ENCODE measurements around the gene RAPH1. TPM values are rescaled to one million over a fixed set of nuclear protein-coding genes. Genes with fewer than 3 reads are reported as not detected.

Gene RAPH1
- total RNA-seq, 1 experiment from 2014 or later = 114 TPM

- Mint-ChIP-seq H3K27ac (ENCODE audit: unreplicated experiment) (peak overlapping the region; percentile 88), H3K4me3 (ENCODE audit: unreplicated experiment) (peak overlapping the region; percentile 4), H3K36me3 (ENCODE audit: insufficient read depth, unreplicated experiment) (peaks cover 8% of the 10 kb centered on the region), H3K4me1 (ENCODE audit: low read depth, unreplicated experiment) (peaks cover 22% of the 10 kb centered on the region), H3K27me3 (ENCODE audit: insufficient read depth, unreplicated experiment) (no peaks in the 10 kb centered on the region), H3K9me3 (ENCODE audit: unreplicated experiment) (no peaks in the 10 kb centered on the region)
- CTCF ChIA-PET = no interaction called here
- H3K36me3 ChIP-seq (ENCODE audit: control insufficient read depth, insufficient read depth, low read length) = no peaks in the 10 kb centered on the region
- intact Hi-C loops (cut with micrococcal nuclease; ENCODE audit: unreplicated experiment) = loop anchor here (1.0 to 2.0 kb wide), 2 partner anchors 44 to 71 kb away; partner anchors contain the start of gene RAPH1
- no peak overlapping the region for H3K4me3 ChIP-seq (ENCODE audit: low read depth, low read length)
- H3K9me3 ChIP-seq = no peaks in the 10 kb centered on the region
- POLR2A ChIA-PET = no interaction called here
- peaks cover 35% of the 10 kb centered on the region for H3K4me1 ChIP-seq
- no peaks in the 10 kb centered on the region for H3K27me3 ChIP-seq (replicated peaks; ENCODE audit: control insufficient read depth, insufficient read depth, low read length)
- no TSS peak for BruUV-seq (replicated peaks)
- TF ChIP-seq, protein P1, sequence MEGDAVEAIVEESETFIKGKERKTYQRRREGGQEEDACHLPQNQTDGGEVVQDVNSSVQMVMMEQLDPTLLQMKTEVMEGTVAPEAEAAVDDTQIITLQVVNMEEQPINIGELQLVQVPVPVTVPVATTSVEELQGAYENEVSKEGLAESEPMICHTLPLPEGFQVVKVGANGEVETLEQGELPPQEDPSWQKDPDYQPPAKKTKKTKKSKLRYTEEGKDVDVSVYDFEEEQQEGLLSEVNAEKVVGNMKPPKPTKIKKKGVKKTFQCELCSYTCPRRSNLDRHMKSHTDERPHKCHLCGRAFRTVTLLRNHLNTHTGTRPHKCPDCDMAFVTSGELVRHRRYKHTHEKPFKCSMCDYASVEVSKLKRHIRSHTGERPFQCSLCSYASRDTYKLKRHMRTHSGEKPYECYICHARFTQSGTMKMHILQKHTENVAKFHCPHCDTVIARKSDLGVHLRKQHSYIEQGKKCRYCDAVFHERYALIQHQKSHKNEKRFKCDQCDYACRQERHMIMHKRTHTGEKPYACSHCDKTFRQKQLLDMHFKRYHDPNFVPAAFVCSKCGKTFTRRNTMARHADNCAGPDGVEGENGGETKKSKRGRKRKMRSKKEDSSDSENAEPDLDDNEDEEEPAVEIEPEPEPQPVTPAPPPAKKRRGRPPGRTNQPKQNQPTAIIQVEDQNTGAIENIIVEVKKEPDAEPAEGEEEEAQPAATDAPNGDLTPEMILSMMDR (IDR thresholded peaks at IDR 0.05; ENCODE audit: insufficient read depth in 1 of 2, low read depth in 1 of 2, low read length in 1 of 2, severe bottlenecking in 1 of 2, unreplicated experiment in 1 of 2) = no peak
- no peak for DNase-seq
Measured at GRCh38 chr2:203579730-203580129, 44.6 kb upstream of the RAPH1 start.

- Histone ChIP-seq H3K27me3 (replicated peaks; ENCODE audit: control insufficient read depth, insufficient read depth, low read length) (no peaks in the 10 kb centered on the region), H3K9me3 (no peaks in the 10 kb centered on the region), H3K4me1 (peaks cover 30% of the 10 kb centered on the region), H3K4me3 (ENCODE audit: low read depth, low read length) (no peak overlapping the region), H3K36me3 (ENCODE audit: control insufficient read depth, insufficient read depth, low read length) (no peaks in the 10 kb centered on the region)
- DNase-seq = peak; percentile 89 to 92
- Mint-ChIP-seq H3K27ac (ENCODE audit: unreplicated experiment) (peak overlapping the region; percentile 88), H3K36me3 (ENCODE audit: insufficient read depth, unreplicated experiment) (peaks cover 8% of the 10 kb centered on the region), H3K4me1 (ENCODE audit: low read depth, unreplicated experiment) (peaks cover 21% of the 10 kb centered on the region), H3K9me3 (ENCODE audit: unreplicated experiment) (no peaks in the 10 kb centered on the region), H3K27me3 (ENCODE audit: insufficient read depth, unreplicated experiment) (no peaks in the 10 kb centered on the region), H3K4me3 (ENCODE audit: unreplicated experiment) (peak overlapping the region; percentile 4)
- ChIA-PET POLR2A (no interaction called here), CTCF (no interaction called here)
- TF ChIP-seq, protein P1 (IDR thresholded peaks at IDR 0.05; ENCODE audit: insufficient read depth in 1 of 2, low read depth in 1 of 2, low read length in 1 of 2, severe bottlenecking in 1 of 2, unreplicated experiment in 1 of 2) = no peak
- no TSS peak for BruUV-seq (replicated peaks)
- intact Hi-C loops (cut with micrococcal nuclease; ENCODE audit: unreplicated experiment) = loop anchor here (1.0 to 2.0 kb wide), 2 partner anchors 44 to 72 kb away; partner anchors contain the start of gene RAPH1
Measured at GRCh38 chr2:203578759-203579643, 43.9 kb upstream of the RAPH1 start.

DNA sequence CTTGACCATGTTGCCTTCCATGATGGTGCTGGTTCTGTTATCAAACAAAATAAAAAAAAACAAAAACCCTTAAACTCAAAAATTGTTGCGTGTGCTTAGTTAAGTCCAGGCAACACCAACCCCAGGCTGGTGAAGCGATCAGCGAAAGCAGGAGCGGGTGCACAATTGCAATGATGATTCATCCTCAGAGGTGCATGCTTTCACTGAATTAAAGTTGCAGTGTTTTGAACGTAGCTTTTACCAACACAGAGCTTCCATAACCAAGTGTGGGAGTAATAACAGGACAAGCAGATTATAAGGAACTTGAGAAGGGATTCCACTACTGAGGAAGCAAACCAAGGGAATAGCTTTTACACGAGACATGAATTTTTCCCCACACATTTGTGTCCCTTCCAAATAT is 39.7 kb upstream of the RAPH1 start:
- TF ChIP-seq, protein P1 (IDR thresholded peaks at IDR 0.05; ENCODE audit: insufficient read depth in 1 of 2, low read depth in 1 of 2, low read length in 1 of 2, severe bottlenecking in 1 of 2, unreplicated experiment in 1 of 2) = no peak
- Mint-ChIP-seq H3K9me3 (ENCODE audit: unreplicated experiment) (no peaks in the 10 kb centered on the region), H3K27ac (ENCODE audit: unreplicated experiment) (no peak overlapping the region), H3K27me3 (ENCODE audit: insufficient read depth, unreplicated experiment) (no peaks in the 10 kb centered on the region), H3K4me1 (ENCODE audit: low read depth, unreplicated experiment) (peaks cover 29% of the 10 kb centered on the region), H3K4me3 (ENCODE audit: unreplicated experiment) (no peak overlapping the region), H3K36me3 (ENCODE audit: insufficient read depth, unreplicated experiment) (peaks cover 8% of the 10 kb centered on the region)
- CTCF ChIA-PET = no interaction called here
- Histone ChIP-seq H3K36me3 (ENCODE audit: control insufficient read depth, insufficient read depth, low read length) (no peaks in the 10 kb centered on the region), H3K4me3 (ENCODE audit: low read depth, low read length) (no peak overlapping the region), H3K9me3 (no peaks in the 10 kb centered on the region), H3K4me1 (peaks cover 17% of the 10 kb centered on the region), H3K27me3 (replicated peaks; ENCODE audit: control insufficient read depth, insufficient read depth, low read length) (no peaks in the 10 kb centered on the region)
- POLR2A ChIA-PET = interaction anchor here (0.7 kb wide), 1 partner anchor 31 kb away, joined by 3 read pairs; no protein-coding TSS in a partner anchor
- BruUV-seq (replicated peaks) = no TSS peak
- DNase-seq = no peak
- intact Hi-C loops (cut with micrococcal nuclease; ENCODE audit: unreplicated experiment) = no loop called here

Data from Caco-2 (cell line).